HG02840 (cell line): ENCODE data around the gene TSR1.

ENCODE experiments used
- ATAC-seq: cut with Tn5 transposase; IDR thresholded peaks from one replicate; pipeline ENCODE4 v1.9.1; 2021; ENCODE audit warnings: mild to moderate bottlenecking, moderate library complexity, moderate number of reproducible peaks; ENCODE audit not compliant: unreplicated experiment, low FRiP score

The TSR1 gene

GRCh38 chr17:2292100-2292499, 44.2 kb downstream of the TSR1 start:
- no peak for ATAC-seq

- no peak for ATAC-seq
These were observed 46.3 kb downstream of the TSR1 start for GRCh38 chr17:2289878-2290478.

GRCh38 chr17:2283302-2283701, 53.0 kb downstream of the TSR1 start:
- no peak for ATAC-seq

- no peak for ATAC-seq
These were observed 53.9 kb downstream of the TSR1 start for GRCh38 chr17:2282297-2282873.

GRCh38 chr17:2279707-2280106, 56.5 kb downstream of the TSR1 start:
- no peak for ATAC-seq

GRCh38 chr17:2277429-2278170, 58.7 kb downstream of the TSR1 start:
- no peak for ATAC-seq

GRCh38 chr17:2275722-2276121, 60.5 kb downstream of the TSR1 start:
- no peak for ATAC-seq

GRCh38 chr17:2274414-2274813, 61.8 kb downstream of the TSR1 start:
- no peak for ATAC-seq
